HG02759 (cell line): ENCODE data around the gene KDM8.
"Not testable (repeated sequence)": the region's sequence is repeated elsewhere in the genome, so short reads cannot be mapped to it uniquely, and the experiment has no call there.

Experiments
- ATAC-seq: cut with Tn5 transposase; IDR thresholded peaks from one replicate; pipeline ENCODE4 v1.9.1; 2021; ENCODE audit warnings: mild to moderate bottlenecking, moderate library complexity; ENCODE audit not compliant: unreplicated experiment

The KDM8 gene

GRCh38 chr16:27241658-27242057 is 38.3 kb downstream of the KDM8 start:
- no peak for ATAC-seq

GRCh38 chr16:27242398-27242797 is 39.1 kb downstream of the KDM8 start:
- ATAC-seq: no peak

GRCh38 chr16:27242868-27243590 is 39.7 kb downstream of the KDM8 start:
- ATAC-seq: peak; percentile 70

GRCh38 chr16:27243725-27244362 is 40.5 kb downstream of the KDM8 start:
- no peak for ATAC-seq

GRCh38 chr16:27244363-27244755 is 41.0 kb downstream of the KDM8 start:
- ATAC-seq: no peak

- ATAC-seq: no peak
Observed at GRCh38 chr16:27245276-27246172, 42.2 kb downstream of the KDM8 start.

- ATAC-seq: no peak
Observed at GRCh38 chr16:27246439-27246838, 43.1 kb downstream of the KDM8 start.

GRCh38 chr16:27247076-27247475 is 43.8 kb downstream of the KDM8 start:
- ATAC-seq: not testable (repeated sequence)

- no peak for ATAC-seq
Observed at GRCh38 chr16:27248036-27248435, 44.7 kb downstream of the KDM8 start.

GRCh38 chr16:27248886-27249285 is 45.6 kb downstream of the KDM8 start:
- ATAC-seq: not testable (repeated sequence)

GRCh38 chr16:27251541-27252205 is 48.3 kb downstream of the KDM8 start:
- no peak for ATAC-seq

GRCh38 chr16:27252206-27252585 is 48.9 kb downstream of the KDM8 start:
- no peak for ATAC-seq

GRCh38 chr16:27253526-27253930 is 50.2 kb downstream of the KDM8 start:
- ATAC-seq: no peak

- peak; percentile 88 for ATAC-seq
Observed at GRCh38 chr16:27254262-27254811, 51.0 kb downstream of the KDM8 start.

- ATAC-seq: no peak
Observed at GRCh38 chr16:27256861-27257260, 53.5 kb downstream of the KDM8 start.

- no peak for ATAC-seq
Observed at GRCh38 chr16:27257271-27257670, 53.9 kb downstream of the KDM8 start.

GRCh38 chr16:27258241-27258734 is 55.0 kb downstream of the KDM8 start:
- ATAC-seq: no peak

- no peak for ATAC-seq
Observed at GRCh38 chr16:27259710-27260109, 56.4 kb downstream of the KDM8 start.

- not testable (repeated sequence) for ATAC-seq
Observed at GRCh38 chr16:27262904-27263423, 59.6 kb downstream of the KDM8 start.

GRCh38 chr16:27264151-27264550 is 60.8 kb downstream of the KDM8 start:
- no peak for ATAC-seq
